Naive thymus-derived CD4-positive, alpha-beta T cell (primary cell): ENCODE measurements around the gene LNP1. TPM values are rescaled to one million over a fixed set of nuclear protein-coding genes. Genes with fewer than 3 reads are reported as not detected.

Experiments
- ATAC-seq: fragments of 150-1000 bp; cut with Tn5 transposase; 2 replicates; pipeline ENCODE4 v1.10.0; 2021; ENCODE audit warnings: mild to moderate bottlenecking, moderate library complexity
- CTCF ChIA-PET: fragments of 350-600 bp; sonication (Branson Sonifier 250); formaldehyde crosslinking; loops from one replicate; lab custom pipeline; 2021; ENCODE audit warnings: antibody characterized with exemption; lab: Charles Lee
- POLR2A ChIA-PET: fragments of 350-600 bp; sonication (Branson Sonifier 250); formaldehyde crosslinking; loops from one replicate; lab custom pipeline; 2021; ENCODE audit warnings: antibody characterized with exemption, inconsistent platforms; lab: Charles Lee
- DNase-seq, 9 donors: peaks; one replicate each; pipeline versions ENCODE4 v3.0.0 to v3.0.0-alpha.2; 2020 to 2022; ENCODE audit warnings: mixed read lengths in 1 of 9
- H3K27ac ChIP-seq: one replicate; pipeline ENCODE4 v1.7.0; 2013; ENCODE audit warnings: mild to moderate bottlenecking, low read depth, low read length, moderate library complexity
- H3K27me3 ChIP-seq, 2 donors: one replicate each; pipeline ENCODE4 v1.7.0; 2013; ENCODE audit warnings: low read length in 2 of 2, mild to moderate bottlenecking in 2 of 2, moderate library complexity in 2 of 2; ENCODE audit not compliant: control insufficient read depth in 2 of 2, insufficient read depth in 2 of 2
- H3K36me3 ChIP-seq, 3 experiments: 1 replicate in 2 of 3; 2 replicates in 1 of 3; pipeline ENCODE4 v1.7.0; 2013; ENCODE audit warnings: low read length in 3 of 3, mild to moderate bottlenecking in 3 of 3, moderate library complexity in 1 of 3; ENCODE audit not compliant: insufficient read depth in 3 of 3, control insufficient read depth in 2 of 3
- H3K4me1 ChIP-seq, 2 donors: one replicate each; pipeline ENCODE4 v1.7.0; 2013; ENCODE audit warnings: low read length in 2 of 2, mild to moderate bottlenecking in 2 of 2, moderate library complexity in 1 of 2; ENCODE audit not compliant: control insufficient read depth in 2 of 2, insufficient read depth in 2 of 2
- H3K4me3 ChIP-seq: 2 replicates; pipeline ENCODE4 v1.7.0; 2013; ENCODE audit warnings: mild to moderate bottlenecking, low read length
- H3K9me3 ChIP-seq, 3 experiments: 1 replicate in 2 of 3; 2 replicates in 1 of 3; pipeline ENCODE4 v1.7.0; 2013; ENCODE audit warnings: low read length in 3 of 3; ENCODE audit not compliant: control insufficient read depth in 2 of 3
- H3K27ac Mint-ChIP-seq, 9 donors: one replicate each; pipeline ENCODE4 v1.8.0; 2020 to 2022; ENCODE audit warnings: mixed read lengths in 9 of 9, mild to moderate bottlenecking in 8 of 9, moderate library complexity in 5 of 9, inconsistent platforms in 2 of 9
- H3K27me3 Mint-ChIP-seq, 5 donors: one replicate each; pipeline ENCODE4 v1.8.0; 2021 to 2022; ENCODE audit warnings: mixed read lengths in 5 of 5, mild to moderate bottlenecking in 1 of 5
- H3K36me3 Mint-ChIP-seq, 5 donors: one replicate each; pipeline ENCODE4 v1.8.0; 2020 to 2022; ENCODE audit warnings: mixed read lengths in 5 of 5, mild to moderate bottlenecking in 3 of 5, inconsistent platforms in 1 of 5
- H3K4me1 Mint-ChIP-seq, 7 donors: one replicate each; pipeline ENCODE4 v1.8.0; 2020 to 2022; ENCODE audit warnings: mixed read lengths in 7 of 7, mild to moderate bottlenecking in 3 of 7, inconsistent platforms in 1 of 7
- H3K4me3 Mint-ChIP-seq, 10 donors: one replicate each; pipeline ENCODE4 v1.8.0; 2020 to 2022; ENCODE audit warnings: mild to moderate bottlenecking in 10 of 10, mixed read lengths in 10 of 10, moderate library complexity in 6 of 10, inconsistent platforms in 2 of 10
- H3K9me3 Mint-ChIP-seq, 11 donors: one replicate each; pipeline ENCODE4 v1.8.0; 2020 to 2022; ENCODE audit warnings: mixed read lengths in 11 of 11, mild to moderate bottlenecking in 4 of 11, inconsistent platforms in 1 of 11, moderate library complexity in 1 of 11
- intact Hi-C, 2 donors: fragments of 100-400 bp; cut with micrococcal nuclease; formaldehyde crosslinking; loops; one replicate each; pipeline ENCODE4 v1.15.1; 2023
- polyA plus RNA-seq, 2 donors: library from polyadenylated mRNA; unstranded; fragments of 300-500 nt; fragmentation: Illumina TruSeq; gene quantifications; one replicate each; pipeline ENCODE4 v1.2.3, GENCODE V29; 2021
- total RNA-seq, 6 experiments: library from RNA in 5 of 6; stranded (reverse) in 5 of 6; gene quantifications; 1 replicate in 5 of 6; 2 replicates in 1 of 6; pipeline ENCODE4 v1.2.3 and lab custom pipeline; 2021 to 2026

The LNP1 gene
- total and polyA plus RNA-seq, 7 experiments from 2014 or later: 0.37 to 2.4 (median 1.2) TPM

GRCh38 chr3:100448079-100448478, 46.7 kb downstream of the LNP1 start:
- no peaks in the 10 kb centered on the region for H3K27me3 Mint-ChIP-seq
- no peak for ATAC-seq
- POLR2A ChIA-PET: no interaction called here
- peaks cover 0 to 6% (median 0%) of the 10 kb centered on the region in 5 donors for H3K36me3 Mint-ChIP-seq
- Histone ChIP-seq H3K27ac (no peak overlapping the region), H3K27me3 (no peaks in the 10 kb centered on the region), H3K36me3 (no peaks in the 10 kb centered on the region), H3K9me3 (no peaks in the 10 kb centered on the region), H3K4me1 (no peaks in the 10 kb centered on the region), H3K4me3 (no peak overlapping the region)
- no peak overlapping the region for H3K27ac Mint-ChIP-seq
- CTCF ChIA-PET: no interaction called here
- H3K4me3 Mint-ChIP-seq: no peak overlapping the region
- H3K9me3 Mint-ChIP-seq: peaks cover 0 to 17% (median 4%) of the 10 kb centered on the region in 11 donors
- no peaks in the 10 kb centered on the region for H3K4me1 Mint-ChIP-seq
- intact Hi-C loops: no loop called here
- no peak for DNase-seq

GRCh38 chr3:100449214-100449613, 47.9 kb downstream of the LNP1 start:
- H3K4me1 Mint-ChIP-seq: no peaks in the 10 kb centered on the region
- H3K9me3 Mint-ChIP-seq: peaks cover 0 to 16% (median 2%) of the 10 kb centered on the region in 11 donors
- Histone ChIP-seq H3K4me1 (no peaks in the 10 kb centered on the region), H3K9me3 (no peaks in the 10 kb centered on the region), H3K27me3 (no peaks in the 10 kb centered on the region), H3K4me3 (no peak overlapping the region), H3K36me3 (no peaks in the 10 kb centered on the region), H3K27ac (no peak overlapping the region)
- DNase-seq (no peak), ATAC-seq (no peak)
- H3K27me3 Mint-ChIP-seq: no peaks in the 10 kb centered on the region
- POLR2A ChIA-PET: no interaction called here
- H3K27ac Mint-ChIP-seq: no peak overlapping the region
- CTCF ChIA-PET: interaction anchor here (0.7 kb wide), 1 partner anchor 82 kb away, joined by 3 read pairs; no protein-coding TSS in a partner anchor
- peaks cover 0 to 6% (median 0%) of the 10 kb centered on the region in 5 donors for H3K36me3 Mint-ChIP-seq
- H3K4me3 Mint-ChIP-seq: no peak overlapping the region
- intact Hi-C loops: no loop called here

- no peaks in the 10 kb centered on the region for H3K36me3 ChIP-seq
- Mint-ChIP-seq H3K4me3 (no peak overlapping the region), H3K27ac (no peak overlapping the region), H3K27me3 (no peaks in the 10 kb centered on the region), H3K4me1 (peaks cover 0 to 7% (median 0%) of the 10 kb centered on the region in 7 donors), H3K9me3 (no peaks in the 10 kb centered on the region), H3K36me3 (peaks cover 0 to 6% (median 0%) of the 10 kb centered on the region in 5 donors)
- no peak for DNase-seq
- intact Hi-C loops: no loop called here
- no peak overlapping the region for H3K27ac ChIP-seq
- no peaks in the 10 kb centered on the region for H3K4me1 ChIP-seq
- CTCF ChIA-PET: no interaction called here
- no peaks in the 10 kb centered on the region for H3K9me3 ChIP-seq
- no peak overlapping the region for H3K4me3 ChIP-seq
- ATAC-seq: no peak
- POLR2A ChIA-PET: no interaction called here
- H3K27me3 ChIP-seq: no peaks in the 10 kb centered on the region
Measured at GRCh38 chr3:100454677-100455076, 53.3 kb downstream of the LNP1 start.

- H3K4me3 ChIP-seq: no peak overlapping the region
- CTCF ChIA-PET: no interaction called here
- ATAC-seq: no peak
Measured at GRCh38 chr3:100455841-100456550, 54.7 kb downstream of the LNP1 start.

GRCh38 chr3:100456745-100457144, 55.4 kb downstream of the LNP1 start:
- no peak for ATAC-seq
- no peaks in the 10 kb centered on the region for H3K36me3 ChIP-seq
- H3K4me1 Mint-ChIP-seq: peaks cover 0 to 7% (median 0%) of the 10 kb centered on the region in 7 donors
- DNase-seq: no peak
- no peaks in the 10 kb centered on the region for H3K9me3 ChIP-seq
- peak overlapping the region in 1 of 9 donors; percentile 22 for H3K27ac Mint-ChIP-seq
- H3K9me3 Mint-ChIP-seq: no peaks in the 10 kb centered on the region
- ChIA-PET CTCF (no interaction called here), POLR2A (no interaction called here)
- H3K27ac ChIP-seq: no peak overlapping the region
- peaks cover 0 to 6% (median 0%) of the 10 kb centered on the region in 5 donors for H3K36me3 Mint-ChIP-seq
- H3K4me3 ChIP-seq: no peak overlapping the region
- intact Hi-C loops: no loop called here
- peaks cover 0 to 4% (median 0%) of the 10 kb centered on the region in 5 donors for H3K27me3 Mint-ChIP-seq
- no peak overlapping the region for H3K4me3 Mint-ChIP-seq
- no peaks in the 10 kb centered on the region for H3K27me3 ChIP-seq
- H3K4me1 ChIP-seq: no peaks in the 10 kb centered on the region

More at GRCh38 chr3:100455841-100456550, 54.7 kb downstream of the LNP1 start:
- DNase-seq: no peak
- no peaks in the 10 kb centered on the region for H3K9me3 Mint-ChIP-seq
- peak overlapping the region in 1 of 9 donors; percentile 17 for H3K27ac Mint-ChIP-seq
- intact Hi-C loops: no loop called here
- no peaks in the 10 kb centered on the region for H3K27me3 ChIP-seq
- H3K36me3 ChIP-seq: no peaks in the 10 kb centered on the region
- no peaks in the 10 kb centered on the region for H3K9me3 ChIP-seq
- H3K36me3 Mint-ChIP-seq: peaks cover 0 to 6% (median 0%) of the 10 kb centered on the region in 5 donors
- no peak overlapping the region for H3K4me3 Mint-ChIP-seq
- H3K4me1 Mint-ChIP-seq: peaks cover 0 to 7% (median 0%) of the 10 kb centered on the region in 7 donors
- peaks cover 0 to under 1% (median 0%) of the 10 kb centered on the region in 5 donors for H3K27me3 Mint-ChIP-seq
- POLR2A ChIA-PET: no interaction called here
- no peak overlapping the region for H3K27ac ChIP-seq
- H3K4me1 ChIP-seq: no peaks in the 10 kb centered on the region

GRCh38 chr3:100457811-100458210, 56.5 kb downstream of the LNP1 start:
- DNase-seq: no peak
- CTCF ChIA-PET: no interaction called here
- Histone ChIP-seq H3K36me3 (no peaks in the 10 kb centered on the region), H3K27ac (no peak overlapping the region), H3K4me3 (no peak overlapping the region), H3K9me3 (no peaks in the 10 kb centered on the region), H3K27me3 (no peaks in the 10 kb centered on the region), H3K4me1 (no peaks in the 10 kb centered on the region)
- no peak for ATAC-seq
- Mint-ChIP-seq H3K4me3 (no peak overlapping the region), H3K27me3 (peaks cover 0 to 4% (median 0%) of the 10 kb centered on the region in 5 donors), H3K36me3 (peaks cover 0 to under 1% (median 0%) of the 10 kb centered on the region in 5 donors), H3K4me1 (peaks cover 0 to 7% (median 0%) of the 10 kb centered on the region in 7 donors), H3K27ac (no peak overlapping the region), H3K9me3 (no peaks in the 10 kb centered on the region)
- POLR2A ChIA-PET: no interaction called here
- intact Hi-C loops: no loop called here

GRCh38 chr3:100458814-100459213, 57.5 kb downstream of the LNP1 start:
- CTCF ChIA-PET: no interaction called here
- POLR2A ChIA-PET: no interaction called here
- H3K4me1 ChIP-seq: no peaks in the 10 kb centered on the region

More at GRCh38 chr3:100458814-100459213, 57.5 kb downstream of the LNP1 start:
- peaks cover 0 to 11% (median 0%) of the 10 kb centered on the region in 7 donors for H3K4me1 Mint-ChIP-seq
- Histone ChIP-seq H3K36me3 (no peaks in the 10 kb centered on the region), H3K27me3 (no peaks in the 10 kb centered on the region), H3K4me3 (no peak overlapping the region), H3K9me3 (no peaks in the 10 kb centered on the region), H3K27ac (no peak overlapping the region)
- DNase-seq (no peak), ATAC-seq (no peak)
- intact Hi-C loops: no loop called here
- H3K4me3 Mint-ChIP-seq: no peak overlapping the region
- peaks cover 0 to 2% (median 0%) of the 10 kb centered on the region in 11 donors for H3K9me3 Mint-ChIP-seq
- H3K27me3 Mint-ChIP-seq: peaks cover 0 to 8% (median 0%) of the 10 kb centered on the region in 5 donors
- H3K36me3 Mint-ChIP-seq: no peaks in the 10 kb centered on the region
- H3K27ac Mint-ChIP-seq: no peak overlapping the region
